GM21381 (cell line): ENCODE measurements around the gene EFNA5.

Experiments
- ATAC-seq: cut with Tn5 transposase; IDR thresholded peaks from one replicate; pipeline ENCODE4 v1.9.1; 2021; ENCODE audit warnings: mild to moderate bottlenecking, moderate library complexity; ENCODE audit not compliant: unreplicated experiment

Gene EFNA5

DNA sequence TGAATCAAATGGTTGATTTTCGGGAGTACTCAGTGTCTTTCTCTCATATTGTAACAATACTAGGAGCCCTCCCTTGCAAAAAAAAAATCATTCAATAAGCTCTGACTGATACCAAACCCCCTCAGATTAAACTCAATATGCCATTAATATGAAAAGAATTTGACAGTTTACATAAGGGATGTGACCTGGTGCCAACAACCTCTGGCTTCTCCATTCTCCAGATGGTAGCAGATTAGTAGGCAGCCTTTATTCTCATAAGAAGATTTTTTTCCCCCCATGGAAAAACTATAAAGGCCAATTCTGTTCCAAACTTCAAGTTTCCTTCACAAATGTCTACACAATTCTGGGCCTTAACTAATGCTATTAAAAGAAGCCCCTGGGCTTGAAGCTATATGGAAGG lies 96.5 kb downstream of the EFNA5 start:
- no peak for ATAC-seq

DNA sequence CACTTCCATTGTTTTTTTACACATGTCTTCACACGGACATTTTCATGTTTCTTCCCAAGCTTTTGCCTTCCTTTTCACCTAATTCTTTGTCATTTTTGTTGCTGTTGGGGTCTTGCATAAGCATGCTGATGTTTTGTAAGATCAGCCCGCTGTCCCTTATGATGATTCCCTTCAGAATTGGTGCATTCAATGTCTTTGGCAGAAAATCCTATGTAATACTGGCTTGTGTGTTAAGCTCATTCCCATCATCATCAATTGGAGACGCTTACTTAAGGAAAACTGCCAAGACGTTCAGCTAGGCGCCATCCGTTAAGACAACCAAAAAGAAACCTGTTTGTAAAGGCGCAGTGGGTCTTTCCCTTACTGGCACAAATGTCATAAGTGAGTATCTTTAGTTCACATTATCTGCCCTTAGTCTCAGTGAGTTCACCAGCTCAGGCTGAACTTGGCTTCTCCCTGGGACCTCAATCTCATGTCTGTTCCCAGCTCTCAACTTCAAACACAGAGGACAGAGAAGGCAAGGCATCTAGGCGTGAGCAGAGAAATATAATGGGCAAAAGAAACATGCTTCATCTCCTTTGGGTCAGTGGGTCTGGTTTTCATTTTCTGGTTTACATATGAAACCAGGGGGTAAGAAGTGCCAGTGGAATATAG lies 97.9 kb downstream of the EFNA5 start:
- no peak for ATAC-seq

DNA sequence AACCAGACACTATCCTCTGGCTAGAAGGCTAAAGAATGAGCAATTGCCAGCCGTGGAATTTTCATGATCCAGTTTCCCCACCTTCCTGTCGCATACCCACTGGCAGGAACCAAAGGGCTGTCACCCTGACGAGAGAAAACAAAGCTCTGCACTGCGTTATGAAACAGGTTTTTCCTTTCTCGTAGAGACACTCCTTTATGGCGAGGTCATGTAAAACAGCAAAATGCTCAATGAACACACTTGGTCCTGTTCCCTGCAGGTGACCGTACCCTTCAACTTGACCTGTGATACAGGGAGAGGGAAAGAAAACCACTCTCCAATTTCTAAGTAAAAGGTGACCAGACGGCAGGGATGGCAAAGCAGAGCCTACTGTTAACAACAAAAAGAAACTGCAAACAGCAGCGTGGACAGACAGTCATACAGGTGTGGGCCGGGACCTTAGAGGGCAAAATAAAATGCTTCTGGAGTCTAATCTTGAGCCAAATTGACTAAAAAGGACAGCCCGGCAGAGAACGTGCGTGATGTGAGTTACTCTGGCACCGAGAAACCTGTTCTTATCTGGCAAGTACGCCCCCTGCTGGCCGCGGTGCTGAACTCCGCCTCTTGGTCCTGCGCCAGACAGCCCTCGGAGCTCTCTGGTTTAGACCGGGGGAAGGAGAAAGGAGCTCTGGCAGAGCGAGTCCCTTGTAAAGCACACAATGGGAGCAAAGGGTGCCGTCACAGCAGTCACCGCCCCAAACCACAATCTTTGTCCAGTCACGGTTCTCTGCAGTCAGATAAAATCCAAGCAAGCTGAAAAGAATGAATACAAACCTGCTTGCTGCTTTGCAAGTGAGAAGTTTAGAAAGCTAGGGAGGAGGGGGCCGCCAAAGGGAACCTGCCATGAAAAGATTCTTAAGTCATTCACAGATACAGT lies 98.9 kb downstream of the EFNA5 start:
- peak; percentile 63 for ATAC-seq

DNA sequence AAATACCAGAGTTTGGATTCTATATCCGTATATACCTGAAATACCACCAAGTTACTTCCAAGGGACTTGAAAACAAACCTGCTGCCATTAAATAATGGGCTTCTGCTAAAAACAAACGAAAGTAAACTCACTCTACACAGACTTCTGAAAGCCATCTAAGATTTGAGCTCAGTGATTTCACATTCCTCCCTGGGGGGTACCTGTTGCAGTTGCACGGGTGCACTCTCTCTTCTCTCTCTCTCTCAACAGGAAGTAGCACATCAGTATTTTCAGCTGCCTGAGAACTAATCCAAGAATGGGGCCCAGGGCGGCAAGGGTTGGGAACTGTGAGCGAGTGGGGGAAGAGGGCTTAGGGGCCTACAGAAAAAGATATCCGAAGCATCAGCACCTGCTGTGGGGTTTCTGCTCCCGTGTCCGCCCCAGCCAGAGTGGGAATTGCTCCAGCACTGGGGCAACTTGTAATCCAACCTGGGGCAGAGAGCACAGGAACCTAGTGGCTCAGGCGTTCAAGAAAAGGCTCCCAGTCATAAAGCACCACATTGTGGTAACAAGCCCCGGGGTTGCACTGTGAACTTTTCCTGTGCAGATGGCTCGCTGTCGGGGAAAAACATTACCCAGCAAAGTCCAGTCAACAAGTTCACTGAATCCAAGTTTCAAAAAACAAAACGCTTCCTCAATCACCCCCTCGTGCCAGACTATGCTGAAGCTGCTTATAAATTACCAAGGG lies 99.8 kb downstream of the EFNA5 start:
- peak; percentile 85 for ATAC-seq

DNA sequence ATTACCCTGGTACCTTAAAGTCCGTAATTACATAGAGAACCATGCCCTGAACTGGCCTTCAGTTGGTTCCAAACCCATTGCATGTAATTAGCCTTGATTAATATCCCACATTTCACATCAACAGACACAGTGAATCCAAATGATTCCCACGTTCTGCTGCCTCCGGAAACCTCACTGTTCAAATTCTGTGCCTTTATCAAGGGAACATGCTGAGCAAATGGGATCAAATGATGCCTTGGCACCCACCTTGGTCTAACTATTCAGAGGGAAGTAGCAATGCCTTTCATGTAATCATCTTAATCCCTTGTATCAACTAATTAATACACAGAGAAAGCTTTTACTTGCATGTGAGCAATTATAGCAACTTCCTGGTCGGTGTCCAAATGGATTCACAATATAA lies 100.6 kb downstream of the EFNA5 start:
- no peak for ATAC-seq

DNA sequence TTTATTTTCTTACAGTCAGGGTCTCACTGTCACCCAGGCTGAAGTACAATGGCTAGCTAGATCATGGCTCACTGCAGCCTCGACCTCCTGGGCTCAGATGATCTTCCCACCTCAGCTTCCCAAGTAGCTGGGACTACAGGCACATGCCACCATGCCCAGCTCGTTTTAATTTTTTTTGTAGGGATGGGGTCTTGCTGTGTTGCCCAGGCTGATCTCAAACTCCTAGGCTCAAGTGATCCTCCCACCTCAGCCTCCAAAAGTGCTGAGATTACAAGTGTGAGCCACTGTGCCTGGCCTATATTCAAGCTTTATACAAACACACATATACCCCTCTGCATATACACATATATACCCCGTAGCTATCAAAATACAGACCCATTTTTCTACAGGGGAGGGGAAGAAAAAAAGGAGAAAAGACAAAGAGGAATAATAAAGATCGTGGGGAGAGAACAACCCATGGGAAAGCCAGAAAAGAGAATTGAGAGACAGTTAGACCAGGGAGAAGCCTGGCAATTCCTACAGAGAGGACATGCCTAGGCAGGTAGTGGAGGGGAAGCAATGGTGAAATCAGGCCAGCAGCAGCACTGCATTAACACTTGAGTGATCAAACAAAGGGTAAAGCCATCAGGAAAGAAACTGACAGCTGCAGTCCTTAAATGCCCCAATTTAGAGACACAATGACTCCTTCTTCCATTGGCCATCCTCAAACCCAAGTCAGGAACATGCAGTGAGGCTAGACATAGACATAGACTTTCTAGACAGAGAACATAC lies 102.7 kb downstream of the EFNA5 start:
- no peak for ATAC-seq

DNA sequence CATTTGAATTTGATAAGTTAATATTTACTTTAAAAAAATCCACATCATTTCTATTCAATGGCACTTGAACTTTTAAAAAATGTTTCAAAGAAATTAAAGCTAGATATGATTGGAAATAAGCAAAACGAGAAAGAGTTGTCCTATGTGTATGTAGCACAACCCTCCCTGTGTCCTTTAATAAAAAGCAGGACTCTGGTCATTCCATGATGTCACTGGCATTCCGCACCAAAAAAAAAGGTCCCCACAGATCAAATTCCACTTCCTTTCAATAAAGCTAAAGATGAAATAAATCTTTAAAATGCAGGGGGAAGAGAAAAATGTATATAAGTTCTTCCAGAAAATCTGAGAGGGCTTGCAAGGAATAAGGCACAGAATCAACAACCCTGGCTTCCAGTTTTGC lies 103.8 kb downstream of the EFNA5 start:
- no peak for ATAC-seq

DNA sequence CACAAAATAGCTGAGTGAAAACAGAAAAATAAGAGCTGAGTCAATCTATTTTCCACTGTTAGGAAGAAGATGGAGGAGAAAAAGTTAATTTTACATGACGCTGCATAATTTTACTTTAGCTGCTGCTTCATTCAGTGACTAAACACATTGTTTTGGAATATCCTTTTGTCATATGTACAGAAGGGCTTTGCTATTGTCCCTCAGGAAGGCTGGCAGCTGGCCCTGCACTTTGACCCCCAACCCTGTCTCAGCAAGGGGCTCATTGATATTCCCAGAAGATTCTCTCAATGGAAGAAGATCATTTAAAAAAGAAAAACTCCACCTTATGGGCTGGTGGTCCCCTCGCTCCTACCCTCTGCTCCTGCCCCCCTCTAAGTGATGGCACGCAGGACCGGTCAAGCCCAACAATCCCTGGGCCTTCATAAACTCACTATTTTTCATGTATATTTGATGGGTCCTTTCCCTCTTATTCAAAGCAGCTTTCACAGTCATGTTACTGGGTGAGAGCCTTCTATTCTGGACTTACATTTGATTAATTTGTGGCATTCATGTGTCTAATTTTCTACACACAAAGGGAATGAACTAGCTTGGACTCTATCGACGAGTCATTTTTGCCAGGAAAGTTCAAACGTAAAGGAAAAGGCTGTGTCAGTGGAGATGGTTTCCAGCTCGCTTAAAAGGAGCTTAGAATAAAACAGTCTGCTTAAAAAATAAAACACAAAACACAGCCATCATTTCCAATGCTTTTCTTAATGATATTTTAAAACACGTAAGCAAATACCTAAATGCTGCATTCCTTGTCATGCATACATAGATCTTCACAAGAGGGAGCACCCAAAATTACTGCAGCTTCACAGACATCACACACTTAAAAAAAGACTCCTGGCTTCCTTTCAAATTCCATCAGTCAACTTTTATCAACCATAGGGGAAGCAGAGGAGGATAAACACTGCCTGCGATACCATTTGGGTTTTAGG lies 104.7 kb downstream of the EFNA5 start:
- no peak for ATAC-seq

DNA sequence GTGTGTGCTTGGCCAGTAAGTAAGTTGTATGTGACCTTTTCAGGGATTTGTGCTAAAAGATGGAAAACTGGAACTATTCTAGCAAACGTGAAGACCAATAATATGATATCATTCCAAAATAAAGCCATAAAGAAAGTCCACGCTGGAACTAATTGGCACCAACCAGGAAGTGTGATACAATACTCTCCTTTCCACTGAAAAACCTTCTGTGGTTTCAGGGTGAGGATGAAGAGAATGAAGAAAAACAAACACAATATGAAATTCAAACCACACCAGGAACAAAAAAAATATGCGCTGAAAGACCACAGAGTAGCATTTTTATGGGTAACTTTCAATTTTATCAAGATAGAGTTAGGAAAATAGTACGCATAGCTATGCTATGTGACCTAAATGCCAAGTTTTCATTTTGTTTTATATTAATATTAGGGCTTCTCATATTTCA lies 105.8 kb downstream of the EFNA5 start:
- ATAC-seq = no peak

DNA sequence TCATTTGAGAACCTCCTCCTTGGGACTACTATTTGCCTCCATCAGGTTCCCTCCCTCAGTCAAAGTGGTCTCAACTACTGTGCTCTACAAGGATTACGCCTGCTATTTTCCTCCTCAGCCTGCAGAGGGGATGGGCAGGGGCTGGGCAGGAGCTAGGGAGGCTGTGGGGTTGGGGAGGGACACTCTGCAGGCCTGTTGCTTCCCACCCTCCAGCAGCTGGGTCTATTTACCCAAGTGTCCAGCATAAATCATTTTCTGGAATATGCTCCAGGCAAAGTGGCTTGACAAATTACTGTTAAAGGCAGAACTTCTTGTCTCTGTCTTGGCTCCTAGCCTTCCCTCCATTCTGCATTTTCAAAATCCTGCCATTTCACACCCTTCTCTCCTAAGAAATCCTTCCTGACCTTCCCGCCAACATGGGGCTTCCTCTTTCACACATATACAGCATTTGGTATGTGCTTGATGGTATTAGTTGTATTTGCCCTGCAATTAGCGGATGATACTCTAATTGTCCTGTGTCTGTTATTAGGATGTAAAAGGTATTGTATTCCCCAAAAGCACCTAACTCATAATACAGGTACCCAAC lies 106.7 kb downstream of the EFNA5 start:
- no peak for ATAC-seq

DNA sequence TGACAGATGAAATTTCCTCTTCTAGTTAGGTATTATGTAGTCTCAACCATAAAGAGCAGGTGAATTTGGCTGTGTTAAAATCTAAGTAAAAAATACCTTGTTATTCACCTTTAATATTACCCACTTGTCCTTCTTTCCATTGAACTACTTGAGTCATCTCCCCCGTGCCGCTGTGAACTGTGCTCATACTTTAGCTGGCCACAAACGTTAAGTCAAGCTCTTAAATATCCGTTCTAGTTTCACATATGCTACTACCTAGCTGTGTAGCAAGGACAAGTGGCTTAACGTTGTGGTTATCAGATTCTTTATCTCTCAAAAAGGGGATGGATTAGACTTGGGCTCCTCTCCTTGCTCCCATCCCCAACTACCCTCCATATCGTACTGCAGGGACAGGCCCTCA lies 110.4 kb downstream of the EFNA5 start:
- ATAC-seq = no peak

DNA sequence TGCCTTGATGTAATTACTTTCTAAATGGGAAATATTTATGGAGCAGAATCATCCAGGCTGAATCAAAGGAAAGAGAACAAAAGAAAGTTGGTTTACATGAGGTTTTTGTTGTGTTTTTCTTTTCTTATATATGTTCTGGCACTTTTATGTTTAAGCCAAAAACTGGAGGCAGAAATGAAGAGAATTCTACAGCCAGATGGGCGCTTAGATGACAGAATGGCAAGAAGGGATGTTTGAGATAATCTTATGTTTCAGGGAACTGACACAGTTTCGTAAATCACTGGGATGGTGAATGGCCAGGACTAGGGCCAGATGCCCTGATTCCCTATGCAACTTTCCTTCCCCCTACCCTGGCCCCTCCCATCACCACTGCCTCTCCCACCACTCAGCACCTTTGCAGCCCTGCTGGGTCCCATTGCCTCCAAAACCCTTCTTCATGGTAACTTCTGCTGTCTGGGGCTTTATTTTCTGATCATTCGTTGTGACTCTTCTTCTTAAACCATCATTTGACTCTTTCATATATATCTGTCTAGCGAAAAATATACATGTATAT lies 111.8 kb downstream of the EFNA5 start:
- no peak for ATAC-seq

DNA sequence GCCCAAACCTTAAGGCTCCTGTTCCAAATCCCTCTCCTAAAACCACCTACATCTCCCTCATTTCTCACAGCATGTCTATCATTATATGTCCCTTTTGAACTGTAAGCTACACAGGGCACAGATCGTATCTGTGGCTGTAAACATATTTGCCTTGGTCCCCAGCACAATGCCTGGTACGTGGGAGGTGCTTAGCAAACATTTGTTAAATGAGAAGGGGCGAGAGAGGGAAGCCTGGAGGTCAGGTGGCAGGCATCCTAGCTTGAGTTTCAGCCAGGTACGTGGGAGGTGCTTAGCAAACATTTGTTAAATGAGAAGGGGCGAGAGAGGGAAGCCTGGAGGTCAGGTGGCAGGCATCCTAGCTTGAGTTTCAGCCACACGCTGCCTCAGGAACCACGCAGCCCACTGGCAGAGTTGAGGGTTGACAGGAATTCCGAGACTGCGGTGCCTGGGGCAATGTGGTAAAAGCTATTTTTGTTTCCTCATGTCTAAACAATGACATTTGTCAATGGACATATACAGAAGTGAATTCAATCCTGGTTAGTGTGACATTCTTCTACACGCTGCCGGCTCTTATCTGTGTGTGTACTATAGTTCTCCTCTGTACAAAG lies 113.6 kb downstream of the EFNA5 start:
- no peak for ATAC-seq

DNA sequence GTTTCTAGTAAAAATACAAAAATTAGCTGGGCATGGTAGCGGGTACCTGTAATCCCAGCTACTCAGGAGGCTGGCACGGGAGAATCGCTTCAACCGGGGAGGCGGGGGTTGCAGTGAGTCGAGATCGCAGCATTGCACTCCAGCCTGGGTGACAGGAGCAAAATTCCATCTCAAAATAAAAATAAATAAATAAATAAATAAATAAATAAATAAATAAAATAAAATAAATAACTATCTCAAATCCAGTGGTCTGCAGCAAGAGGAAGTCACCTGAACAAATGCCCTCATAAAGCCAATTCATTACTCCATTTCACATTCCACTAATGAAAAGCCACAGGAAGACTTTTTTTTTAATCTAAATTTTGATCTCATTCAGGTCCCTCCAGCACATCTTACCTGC lies 114.2 kb downstream of the EFNA5 start:
- ATAC-seq = no peak

DNA sequence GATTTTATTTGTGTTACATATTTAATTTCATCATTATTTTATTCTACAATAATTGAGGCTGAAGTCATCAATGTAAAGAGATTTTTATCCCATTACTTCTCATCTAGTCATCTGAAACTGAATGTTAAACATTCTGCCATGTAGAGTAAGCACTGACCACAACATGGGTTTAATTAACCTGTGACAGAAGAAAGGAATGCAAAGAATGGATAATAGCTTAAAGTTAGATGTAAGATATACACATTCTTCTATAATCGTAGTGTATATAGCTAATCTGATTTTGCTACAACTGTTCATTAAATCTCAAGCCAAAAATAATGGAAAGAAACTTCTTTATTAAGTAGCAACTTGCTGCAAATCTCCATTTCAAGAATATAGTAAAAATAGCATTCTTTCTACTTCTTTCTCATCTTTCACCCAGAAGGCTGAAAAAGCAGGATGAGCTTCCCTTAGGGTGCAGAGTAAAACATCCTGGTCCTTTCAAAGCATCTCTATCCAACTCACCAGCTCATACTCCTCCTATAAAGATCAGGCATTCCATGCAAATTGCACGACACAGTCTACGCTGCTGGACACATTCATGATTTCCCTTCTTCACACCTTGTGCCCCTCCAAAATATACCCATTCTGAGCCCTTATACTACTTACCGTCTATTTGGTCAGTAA lies 115.2 kb downstream of the EFNA5 start:
- no peak for ATAC-seq

DNA sequence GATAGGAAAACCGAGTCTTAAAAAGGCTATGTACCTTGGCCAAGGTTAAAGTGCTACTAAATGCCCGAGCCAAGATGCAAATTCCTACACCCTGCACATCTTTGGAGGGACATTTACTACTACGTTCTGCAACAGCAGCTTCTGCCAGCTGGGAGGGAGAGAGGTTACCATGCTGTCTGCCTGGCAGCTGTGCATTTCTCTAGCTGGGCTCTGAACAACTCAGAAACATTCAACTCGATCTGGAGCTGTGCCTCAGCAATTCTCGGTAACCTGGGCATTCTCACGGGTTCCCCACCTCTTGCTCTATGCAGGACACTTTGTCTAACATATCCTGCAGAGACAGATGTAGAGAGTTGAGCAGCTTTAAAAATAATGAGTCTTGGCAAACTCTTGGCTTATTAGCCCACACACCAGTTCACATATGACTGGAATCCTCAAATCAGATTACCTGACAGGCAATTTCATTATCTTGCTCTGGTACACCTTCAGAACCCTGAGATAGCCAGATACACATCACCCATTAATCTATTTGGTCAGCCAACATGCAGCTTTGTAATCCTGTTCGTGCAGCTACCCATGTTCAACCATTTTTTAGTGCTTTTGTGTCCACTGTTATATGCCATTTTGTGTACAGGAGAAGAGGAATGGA lies 115.8 kb downstream of the EFNA5 start:
- ATAC-seq = no peak

DNA sequence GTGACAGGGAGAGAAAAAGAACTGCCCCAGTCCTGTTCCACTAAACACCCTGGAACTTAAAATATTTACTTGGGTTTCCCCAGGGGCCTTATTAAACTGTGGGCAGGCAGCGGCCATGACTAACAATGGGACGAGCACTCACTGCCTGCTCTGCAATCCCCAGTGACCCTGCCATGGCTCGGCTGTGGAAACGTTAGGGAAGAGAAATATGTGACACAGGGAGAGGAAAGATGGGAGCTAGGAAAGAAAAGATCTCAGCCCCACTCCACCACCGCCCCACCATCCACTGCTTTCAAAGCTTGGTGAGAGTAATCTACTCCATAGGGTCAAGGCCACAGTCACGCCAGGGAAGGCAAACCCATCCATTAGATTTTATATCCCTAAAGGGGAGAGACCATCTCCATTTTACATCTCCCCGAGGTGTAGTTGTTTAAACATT lies 117.6 kb downstream of the EFNA5 start:
- ATAC-seq = no peak

DNA sequence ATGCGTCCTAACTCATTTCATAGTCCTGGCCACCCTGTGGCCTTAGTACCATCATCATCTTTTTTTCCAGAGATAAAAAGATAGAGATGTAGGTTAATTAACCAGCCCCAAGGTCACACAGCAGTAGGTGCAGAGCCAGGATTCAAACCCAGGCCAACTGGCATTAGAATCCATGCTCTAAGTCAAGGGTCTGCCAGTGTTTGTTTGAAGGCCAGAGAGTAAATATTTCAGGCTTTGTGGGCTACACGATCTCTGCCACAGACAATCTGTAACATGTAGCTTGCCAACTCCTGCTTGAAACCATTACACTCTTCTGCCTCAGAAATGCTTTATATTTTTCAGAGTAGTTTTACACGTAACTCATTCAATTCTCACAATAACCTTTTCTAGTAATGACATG lies 119.6 kb downstream of the EFNA5 start:
- ATAC-seq = no peak
